Activated naive CD4-positive, alpha-beta T cell treated with anti-CD3 and anti-CD28 coated beads, Interleukin-2, amount 10 ng/mL, durations not matched to agents 7 days and 5 days (primary cell): Measurements from ENCODE around the gene CCDC9B.

Experiments used
- CTCF ChIA-PET: fragments of 350-600 bp; sonication (Branson Sonifier 250); formaldehyde crosslinking; loops from one replicate; lab custom pipeline; 2021; ENCODE audit warnings: antibody characterized with exemption; lab: Charles Lee
- DNase-seq: peaks from one replicate; pipeline ENCODE4 v3.0.0-alpha.2; 2020
- H3K27ac Mint-ChIP-seq: one replicate; pipeline ENCODE4 v1.8.0; 2021; ENCODE audit warnings: mild to moderate bottlenecking, moderate library complexity, mixed read lengths
- H3K27me3 Mint-ChIP-seq: one replicate; pipeline ENCODE4 v1.8.0; 2021; ENCODE audit warnings: mild to moderate bottlenecking, mixed read lengths
- H3K36me3 Mint-ChIP-seq: one replicate; pipeline ENCODE4 v1.8.0; 2021; ENCODE audit warnings: mixed read lengths
- H3K4me1 Mint-ChIP-seq: one replicate; pipeline ENCODE4 v1.8.0; 2021; ENCODE audit warnings: mixed read lengths
- H3K4me3 Mint-ChIP-seq: one replicate; pipeline ENCODE4 v1.8.0; 2021; ENCODE audit warnings: mild to moderate bottlenecking, moderate library complexity, mixed read lengths
- H3K9me3 Mint-ChIP-seq: one replicate; pipeline ENCODE4 v1.8.0; 2021; ENCODE audit warnings: mixed read lengths

CCDC9B gene

DNA sequence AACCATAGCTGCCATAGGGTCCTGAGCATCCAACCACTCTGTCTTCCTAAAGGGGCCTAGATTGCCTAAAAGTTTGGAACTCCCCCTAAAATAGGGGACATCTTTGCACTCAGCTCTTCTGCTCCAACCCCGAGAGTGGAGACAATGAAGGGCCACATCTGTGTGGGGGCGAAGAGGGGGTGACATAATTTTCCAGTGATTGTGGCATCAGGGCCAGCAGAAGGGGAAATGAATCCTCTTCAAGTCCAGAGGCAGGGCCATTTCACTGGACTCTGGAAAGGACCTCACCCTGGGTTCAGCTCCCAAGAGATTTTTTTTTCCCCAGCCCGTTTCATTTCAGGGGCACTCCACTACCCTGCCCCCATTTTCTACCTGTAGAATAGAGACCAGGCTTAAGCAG lies 53.2 kb downstream of the CCDC9B start:
- no peak for DNase-seq
- CTCF ChIA-PET: interaction anchor here (1.0 to 8.5 kb wide), 4 partner anchors 9 to 134 kb away, joined by 3 to 81 read pairs (median 14); partner anchors contain the start of gene PLCB2
- H3K4me1 Mint-ChIP-seq: peaks cover 2% of the 10 kb centered on the region
- no peak overlapping the region for H3K27ac Mint-ChIP-seq
- H3K27me3 Mint-ChIP-seq: peaks cover 26% of the 10 kb centered on the region
- no peaks in the 10 kb centered on the region for H3K9me3 Mint-ChIP-seq
- H3K36me3 Mint-ChIP-seq: peaks cover 9% of the 10 kb centered on the region
- H3K4me3 Mint-ChIP-seq: no peak overlapping the region

DNA sequence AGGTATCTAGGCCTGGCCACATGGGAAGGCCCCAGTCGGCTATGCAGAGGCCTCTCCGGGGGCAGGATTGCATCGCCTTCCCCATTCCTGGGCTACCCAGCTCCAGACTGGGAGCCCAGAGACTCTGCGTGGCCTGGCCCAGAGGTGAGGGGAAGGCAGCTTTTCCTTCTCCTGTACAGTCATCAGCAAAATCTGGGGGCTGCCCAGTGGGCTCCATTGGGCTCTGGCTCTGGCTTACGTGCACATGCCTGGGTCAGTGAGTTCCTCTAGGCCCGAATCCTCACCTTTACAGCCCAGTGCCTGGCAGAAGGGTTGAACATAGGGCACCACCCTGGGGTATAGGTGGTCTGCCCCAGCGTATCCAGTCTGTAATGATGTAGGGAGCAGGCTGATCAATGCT lies 53.9 kb downstream of the CCDC9B start:
- H3K27ac Mint-ChIP-seq: no peak overlapping the region
- H3K36me3 Mint-ChIP-seq: peaks cover 9% of the 10 kb centered on the region
- no peaks in the 10 kb centered on the region for H3K9me3 Mint-ChIP-seq
- H3K4me1 Mint-ChIP-seq: peaks cover 2% of the 10 kb centered on the region
- H3K27me3 Mint-ChIP-seq: peaks cover 31% of the 10 kb centered on the region
- CTCF ChIA-PET: interaction anchor here (0.6 to 8.5 kb wide), 3 partner anchors 23 to 1573 kb away, joined by 3 to 81 read pairs (median 3); partner anchors contain the start of gene PLCB2
- DNase-seq: no peak
- H3K4me3 Mint-ChIP-seq: no peak overlapping the region

DNA sequence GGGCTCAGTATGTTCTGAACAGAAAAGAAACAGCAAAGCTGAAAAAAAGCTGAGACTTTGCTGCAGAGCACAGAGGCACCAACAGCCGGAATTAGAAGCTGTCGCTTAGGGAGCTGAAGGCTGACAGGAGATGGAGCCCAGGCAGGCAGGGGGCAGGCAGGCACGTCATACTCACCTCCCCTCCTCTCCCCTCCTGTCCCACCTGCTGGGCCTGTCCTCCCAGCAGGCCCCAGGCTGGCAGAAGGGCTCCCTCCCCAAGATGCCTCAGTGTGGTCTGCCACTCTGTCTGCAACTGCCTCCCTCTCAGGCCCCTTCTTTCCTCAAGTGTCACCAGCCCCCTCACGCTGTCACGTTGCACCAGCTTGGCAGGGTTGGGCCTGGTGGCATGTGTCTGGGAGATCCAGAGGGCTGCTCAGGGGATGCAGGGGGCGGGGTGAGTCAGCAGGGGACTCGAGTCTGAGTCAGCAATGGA lies 54.6 kb downstream of the CCDC9B start:
- Mint-ChIP-seq H3K27ac (no peak overlapping the region), H3K27me3 (peaks cover 37% of the 10 kb centered on the region), H3K4me3 (no peak overlapping the region), H3K36me3 (peaks cover 9% of the 10 kb centered on the region), H3K9me3 (no peaks in the 10 kb centered on the region), H3K4me1 (peaks cover 4% of the 10 kb centered on the region)
- CTCF ChIA-PET: interaction anchor here (1.7 to 8.5 kb wide), 3 partner anchors 12 to 52 kb away, joined by 12 to 81 read pairs (median 16); partner anchors contain the start of gene PLCB2
- DNase-seq: no peak

DNA sequence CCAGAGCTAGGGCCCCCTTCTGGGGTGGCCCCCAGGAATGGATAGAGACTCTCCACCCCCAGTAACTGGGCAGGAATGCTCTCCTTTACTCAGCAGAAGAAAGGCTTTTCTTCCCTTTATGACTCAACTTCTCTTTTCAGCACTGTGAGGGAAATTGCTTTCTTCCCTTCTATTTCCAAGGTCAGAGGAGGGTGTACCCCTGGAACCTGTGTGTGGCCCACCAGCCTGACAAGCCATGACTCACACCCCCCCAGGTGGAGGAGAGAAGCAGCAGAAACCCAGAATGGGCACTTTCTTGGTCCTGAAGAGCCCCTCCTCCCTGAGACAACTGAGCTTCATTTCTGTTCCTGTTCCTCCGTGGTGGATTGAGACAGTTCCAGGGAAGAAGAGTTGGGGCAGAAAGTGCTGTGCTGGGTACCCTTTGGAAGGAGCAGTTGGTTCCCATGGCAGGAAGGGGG lies 55.2 kb downstream of the CCDC9B start:
- Mint-ChIP-seq H3K36me3 (peaks cover 9% of the 10 kb centered on the region), H3K4me3 (no peak overlapping the region), H3K4me1 (peaks cover 5% of the 10 kb centered on the region), H3K27me3 (peaks cover 43% of the 10 kb centered on the region), H3K9me3 (no peaks in the 10 kb centered on the region), H3K27ac (no peak overlapping the region)
- no peak for DNase-seq
- CTCF ChIA-PET: interaction anchor here (1.7 to 8.5 kb wide), 3 partner anchors 11 to 53 kb away, joined by 12 to 81 read pairs (median 16); partner anchors contain the start of gene PLCB2

DNA sequence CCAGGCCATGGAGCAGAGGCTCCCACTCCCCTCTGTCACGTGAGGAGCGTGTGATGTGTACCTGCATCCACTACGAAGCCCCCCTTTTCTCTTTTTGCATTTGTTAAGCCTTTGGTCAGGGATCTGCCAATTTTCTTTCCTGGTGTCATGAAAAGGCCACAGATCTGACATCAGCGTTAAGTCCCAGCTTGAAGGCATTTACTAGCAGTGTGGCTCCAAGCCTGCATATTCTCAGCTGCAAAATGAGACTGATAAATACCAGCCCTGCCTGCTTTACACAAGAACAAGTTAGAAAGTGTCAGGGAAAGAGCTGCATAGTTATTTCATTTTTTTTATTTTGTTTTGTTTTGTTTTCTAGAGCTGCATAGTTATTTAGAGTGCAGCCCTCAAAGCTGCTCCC lies 55.6 kb downstream of the CCDC9B start:
- no peak for DNase-seq
- Mint-ChIP-seq H3K4me1 (peaks cover 5% of the 10 kb centered on the region), H3K36me3 (peaks cover 9% of the 10 kb centered on the region), H3K27ac (no peak overlapping the region), H3K4me3 (no peak overlapping the region), H3K9me3 (no peaks in the 10 kb centered on the region), H3K27me3 (peaks cover 47% of the 10 kb centered on the region)
- CTCF ChIA-PET: interaction anchor here (1.7 to 8.5 kb wide), 3 partner anchors 11 to 53 kb away, joined by 12 to 81 read pairs (median 16); partner anchors contain the start of gene PLCB2

DNA sequence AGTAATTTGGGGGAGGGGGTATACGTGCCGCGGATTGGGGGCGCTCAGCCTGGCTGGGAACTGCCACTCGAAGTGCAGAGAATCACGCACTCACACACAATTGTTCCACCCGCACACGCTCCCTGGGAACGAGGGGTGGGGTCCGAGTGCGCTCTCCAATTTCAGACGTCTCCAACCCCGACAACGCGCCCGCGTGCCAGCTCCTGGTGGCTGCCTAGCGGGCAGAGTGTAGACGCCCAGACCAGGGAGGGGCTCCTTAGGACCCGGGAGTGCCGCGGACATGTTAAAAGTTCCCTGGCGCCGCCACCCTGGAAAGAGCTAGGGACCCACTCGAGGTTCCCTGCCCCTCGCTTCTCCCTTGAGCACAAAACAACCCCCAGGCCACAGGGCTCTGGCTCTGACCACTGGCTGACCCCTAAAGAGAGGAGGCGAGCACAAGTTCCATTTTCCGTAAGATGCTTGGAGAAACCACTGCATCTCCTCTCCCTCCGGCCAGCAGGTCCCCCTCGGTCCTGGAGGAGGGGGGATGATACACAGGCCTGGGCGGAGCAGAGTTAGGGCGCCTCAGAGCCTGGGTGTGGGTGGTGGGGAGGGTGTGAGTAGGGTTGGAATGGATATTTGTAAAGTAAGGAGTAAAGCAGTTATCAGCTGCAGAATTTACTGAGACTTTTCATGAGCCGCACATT lies 57.0 kb downstream of the CCDC9B start:
- H3K27me3 Mint-ChIP-seq: peaks cover 61% of the 10 kb centered on the region
- DNase-seq: no peak
- no peaks in the 10 kb centered on the region for H3K9me3 Mint-ChIP-seq
- H3K36me3 Mint-ChIP-seq: peaks cover 7% of the 10 kb centered on the region
- CTCF ChIA-PET: interaction anchor here (0.7 to 1.9 kb wide), 6 partner anchors 9 to 263 kb away, joined by 3 to 21 read pairs (median 4); partner anchors contain the start of gene PLCB2
- H3K4me1 Mint-ChIP-seq: peaks cover 7% of the 10 kb centered on the region
- peak overlapping the region; percentile 18 for H3K4me3 Mint-ChIP-seq
- peak overlapping the region; percentile 28 for H3K27ac Mint-ChIP-seq

DNA sequence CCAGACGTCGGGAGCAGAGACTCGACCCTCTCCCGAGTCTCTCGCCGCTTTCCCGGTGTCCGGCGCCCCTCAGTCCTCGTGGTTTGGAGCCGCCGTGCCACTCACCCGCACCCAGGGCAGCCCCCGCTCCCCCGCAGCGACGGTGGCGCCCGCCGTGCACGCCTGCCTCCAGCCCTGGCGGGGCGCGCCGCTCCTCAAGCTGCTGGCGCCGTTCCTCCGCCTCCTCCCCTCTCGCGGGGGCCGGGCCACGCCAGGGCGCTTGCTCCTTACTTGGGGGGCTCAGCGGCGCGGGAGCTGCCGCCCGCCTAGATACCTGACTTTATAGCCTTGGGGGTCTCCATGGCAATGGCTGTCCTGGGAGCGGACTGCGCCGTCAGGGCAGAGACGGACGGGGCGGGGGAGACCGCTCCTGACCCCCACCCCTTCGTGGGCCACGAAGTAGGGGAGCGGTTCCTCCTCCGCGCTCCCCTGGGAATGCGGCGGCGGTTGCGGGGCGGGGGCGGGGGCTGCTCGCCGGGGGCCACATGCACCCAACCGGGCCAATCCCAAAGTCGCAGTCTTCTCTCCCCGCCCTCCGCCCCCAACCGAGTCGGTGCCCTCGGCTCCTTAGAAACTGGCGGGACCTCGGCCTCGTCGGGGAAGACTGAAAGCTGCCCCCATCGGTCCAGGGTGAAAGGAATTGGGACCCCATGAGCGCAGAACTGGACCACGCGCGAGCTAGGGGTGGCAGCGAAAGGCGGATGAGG lies 57.7 kb downstream of the CCDC9B start, which contains the start of gene ANKRD63:
ANKRD63 (minus strand) TSS at position 196 of the 746 bp plus-strand sequence. CDS start 478 bp downstream, outside the sequence.
- Mint-ChIP-seq H3K27me3 (peaks cover 68% of the 10 kb centered on the region), H3K9me3 (no peaks in the 10 kb centered on the region), H3K4me1 (peaks cover 7% of the 10 kb centered on the region), H3K27ac (peak within 1 kb of the TSS; percentile 28), H3K36me3 (peaks cover 4% of the 10 kb centered on the region), H3K4me3 (peak within 1 kb of the TSS; percentile 66)
- CTCF ChIA-PET: interaction anchor here (0.7 to 1.9 kb wide), 7 partner anchors 8 to 262 kb away, joined by 3 to 21 read pairs (median 4); partner anchors contain the start of gene PLCB2
- DNase-seq: peak; percentile 60

DNA sequence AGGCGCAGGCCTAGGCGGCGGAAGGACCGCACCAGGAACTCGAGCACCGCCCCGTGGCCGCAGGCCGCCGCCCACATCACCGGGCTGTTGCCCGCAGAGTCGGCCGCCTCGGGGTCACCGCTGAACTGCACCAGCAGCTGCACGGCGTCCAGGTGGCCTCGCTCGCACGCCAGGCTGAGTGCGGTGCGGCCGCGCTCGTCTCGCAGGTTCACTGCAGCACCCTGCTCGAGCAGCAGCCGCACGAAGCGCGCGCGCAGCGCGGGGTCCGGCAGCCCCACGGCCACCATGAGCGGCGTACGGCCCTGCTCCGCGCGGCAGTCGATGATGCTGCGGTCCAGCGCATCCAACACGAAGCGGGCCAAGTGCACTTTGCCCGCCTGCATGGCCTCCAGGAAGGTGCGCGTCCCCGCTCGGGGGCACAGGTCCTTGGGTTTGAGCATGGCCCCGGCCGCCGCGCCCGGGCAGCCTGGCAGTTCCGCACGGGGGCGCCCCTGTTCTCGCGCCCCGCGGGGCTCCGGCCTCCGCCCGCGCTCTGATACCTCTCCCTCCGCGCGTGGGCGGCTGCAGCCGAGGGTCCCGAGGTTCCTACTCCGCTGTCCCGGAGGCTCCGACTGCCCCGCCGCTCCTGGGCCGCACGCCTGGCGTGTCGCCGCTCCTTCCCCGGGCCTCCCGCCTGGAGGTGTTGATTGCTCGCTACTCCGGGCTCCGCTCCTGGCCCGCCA lies 58.4 kb downstream of the CCDC9B start:
- Mint-ChIP-seq H3K4me3 (peak overlapping the region; percentile 66), H3K27ac (no peak overlapping the region), H3K9me3 (no peaks in the 10 kb centered on the region), H3K36me3 (no peaks in the 10 kb centered on the region), H3K4me1 (peaks cover 9% of the 10 kb centered on the region), H3K27me3 (peaks cover 75% of the 10 kb centered on the region)
- DNase-seq: peak; percentile 70
- CTCF ChIA-PET: interaction anchor here (1.0 to 1.9 kb wide), 5 partner anchors 11 to 61 kb away, joined by 3 to 21 read pairs (median 4); partner anchors contain the start of gene PLCB2

DNA sequence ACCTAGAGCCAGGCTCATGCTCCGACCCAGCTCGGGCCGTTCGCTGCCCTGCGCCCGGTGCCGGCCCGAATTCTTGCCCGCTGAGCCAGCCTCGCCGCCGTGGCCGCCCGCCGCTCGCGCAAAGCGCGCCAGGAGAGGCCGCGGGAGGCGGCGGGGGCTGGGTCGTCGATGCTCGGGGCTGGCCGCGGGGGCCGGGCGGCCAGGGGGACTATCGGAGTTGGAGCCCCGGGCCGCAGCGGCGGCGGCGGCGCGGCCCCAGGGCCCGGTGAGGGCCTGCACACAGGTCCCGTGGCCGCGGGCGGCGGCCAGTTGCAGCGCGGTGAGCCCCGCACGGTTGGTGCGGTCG lies 59.0 kb downstream of the CCDC9B start:
- H3K9me3 Mint-ChIP-seq: no peaks in the 10 kb centered on the region
- no peak overlapping the region for H3K4me3 Mint-ChIP-seq
- no peak for DNase-seq
- H3K4me1 Mint-ChIP-seq: peaks cover 9% of the 10 kb centered on the region
- CTCF ChIA-PET: interaction anchor here (1.5 kb wide), 2 partner anchors 28 to 56 kb away, joined by 3 to 4 read pairs; no protein-coding TSS in a partner anchor
- H3K27me3 Mint-ChIP-seq: peaks cover 81% of the 10 kb centered on the region
- H3K27ac Mint-ChIP-seq: no peak overlapping the region
- no peaks in the 10 kb centered on the region for H3K36me3 Mint-ChIP-seq
